ENCODE data around the gene METTL26. TPM values are rescaled to one million over a fixed set of nuclear protein-coding genes. Genes with fewer than 3 reads are reported as not detected.

Gene METTL26
- total RNA-seq, 1 donor from 2014 or later, result 62.2 TPM

GRCh38 chr16:676565-676902 lies 40.4 kb upstream of the METTL26 start:
- intact Hi-C loops (cut with micrococcal nuclease), result no loop called here
- no peak for ATAC-seq
- DNase-seq, result no peak

DNA sequence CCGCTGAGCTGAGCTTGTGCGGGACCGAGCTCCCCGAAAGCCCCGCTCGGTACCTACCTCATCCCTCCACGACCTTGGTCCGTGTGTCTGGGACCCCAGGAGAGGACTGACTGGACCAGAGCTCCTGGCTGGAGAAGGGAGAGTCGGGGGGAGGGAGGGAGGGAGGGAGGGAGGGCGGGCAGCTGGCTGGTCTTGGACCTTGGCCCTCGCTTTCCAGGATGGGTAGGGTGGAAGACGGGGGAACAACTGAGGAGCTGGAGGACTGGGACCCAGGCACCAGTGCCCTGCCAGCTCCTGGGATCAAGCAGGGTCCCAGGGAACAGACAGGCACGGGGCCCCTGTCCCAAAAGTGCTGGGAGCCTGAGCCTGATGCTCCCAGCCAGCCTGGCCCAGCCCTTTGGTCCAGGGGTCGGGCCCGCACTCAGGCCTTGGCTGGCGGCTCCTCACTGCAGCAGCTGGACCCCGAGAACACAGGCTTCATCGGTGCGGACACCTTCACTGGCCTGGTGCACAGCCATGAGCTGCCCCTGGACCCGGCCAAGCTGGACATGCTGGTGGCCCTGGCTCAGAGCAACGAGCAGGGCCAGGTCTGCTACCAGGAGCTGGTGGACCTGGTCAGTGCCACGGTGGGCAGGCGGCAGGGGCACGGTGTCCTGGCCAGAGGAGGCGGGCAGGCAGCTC lies 39.9 kb upstream of the METTL26 start:
- no peak for DNase-seq
- ATAC-seq, result no peak
- intact Hi-C loops (cut with micrococcal nuclease), result no loop called here

- DNase-seq (peak; percentile 69), ATAC-seq (no peak)
- intact Hi-C loops (cut with micrococcal nuclease), result no loop called here
Observed at GRCh38 chr16:674968-675883, 39.1 kb upstream of the METTL26 start, which contains the start of gene RHBDL1. RHBDL1 (plus strand) TSS chr16:675671; CDS start chr16:675791, 120 bp downstream.

DNA sequence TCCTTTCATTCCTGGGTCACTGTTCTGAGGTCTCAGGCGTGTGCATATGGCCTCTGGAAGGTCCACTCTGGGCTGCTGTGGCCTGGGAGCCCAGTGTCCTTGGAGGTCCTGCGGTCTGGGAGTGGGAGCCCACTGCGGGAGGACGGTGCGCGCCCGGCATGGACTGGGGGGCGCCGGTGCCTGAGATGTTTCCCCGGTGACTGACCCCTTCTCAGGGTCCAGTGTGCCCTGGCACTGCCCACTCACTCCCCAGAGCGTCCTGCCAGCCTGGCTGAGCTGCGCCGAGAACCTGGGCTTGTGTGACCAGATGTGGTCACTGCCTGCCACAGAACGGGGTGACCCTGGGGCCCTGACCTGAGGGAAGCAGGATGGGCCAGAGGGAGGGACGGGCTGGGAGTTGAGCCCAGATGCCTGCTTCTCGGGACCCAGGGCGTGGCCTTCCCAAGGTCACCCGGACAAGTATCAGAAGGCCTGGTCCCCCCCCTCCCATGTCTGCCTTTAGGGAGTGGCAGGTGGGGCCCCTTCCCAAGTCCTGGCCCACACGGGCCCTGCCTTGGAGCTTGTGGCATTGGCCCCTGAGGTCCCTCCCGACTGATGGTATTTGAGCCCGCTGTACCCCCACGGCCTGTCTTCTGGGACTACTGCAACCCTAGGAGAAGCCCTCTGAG lies 38.2 kb upstream of the METTL26 start:
- DNase-seq (no peak), ATAC-seq (peak; percentile 16)
- intact Hi-C loops (cut with micrococcal nuclease), result no loop called here

DNA sequence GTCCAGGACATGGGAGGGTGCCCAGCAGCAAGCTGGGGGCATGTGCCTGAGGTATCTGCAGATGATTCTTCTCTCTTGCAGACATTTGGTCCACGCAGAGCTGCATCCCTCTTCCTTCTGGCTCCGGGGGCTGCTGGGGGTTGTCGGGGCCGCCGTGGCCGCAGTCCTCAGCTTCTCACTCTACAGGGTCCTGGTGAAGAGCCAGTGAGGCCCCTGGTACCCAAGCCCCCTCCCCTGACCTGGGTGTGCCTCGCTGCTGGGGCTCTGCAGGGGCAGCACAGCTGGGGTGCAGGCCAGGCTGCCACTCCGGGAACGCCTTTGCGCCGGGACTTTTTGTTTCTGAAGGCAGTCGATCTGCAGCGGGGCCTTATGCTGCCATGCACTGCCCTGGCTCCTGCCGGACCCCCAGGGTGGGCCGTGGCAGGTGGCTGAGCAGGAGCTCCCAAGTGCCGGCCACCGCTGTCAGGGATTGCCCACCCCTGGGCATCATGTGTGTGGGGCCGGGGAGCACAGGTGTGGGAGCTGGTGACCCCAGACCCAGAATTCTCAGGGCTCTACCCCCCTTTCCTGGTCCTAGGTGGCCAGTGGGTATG lies 37.4 kb upstream of the METTL26 start:
- ATAC-seq (no peak), DNase-seq (no peak)
- intact Hi-C loops (cut with micrococcal nuclease), result no loop called here

- ATAC-seq (no peak), DNase-seq (no peak)
- intact Hi-C loops (cut with micrococcal nuclease), result no loop called here
Observed at GRCh38 chr16:672851-673250, 36.7 kb upstream of the METTL26 start.

GRCh38 chr16:672371-672770 lies 36.3 kb upstream of the METTL26 start:
- intact Hi-C loops (cut with micrococcal nuclease), result no loop called here
- ATAC-seq (no peak), DNase-seq (no peak)

DNA sequence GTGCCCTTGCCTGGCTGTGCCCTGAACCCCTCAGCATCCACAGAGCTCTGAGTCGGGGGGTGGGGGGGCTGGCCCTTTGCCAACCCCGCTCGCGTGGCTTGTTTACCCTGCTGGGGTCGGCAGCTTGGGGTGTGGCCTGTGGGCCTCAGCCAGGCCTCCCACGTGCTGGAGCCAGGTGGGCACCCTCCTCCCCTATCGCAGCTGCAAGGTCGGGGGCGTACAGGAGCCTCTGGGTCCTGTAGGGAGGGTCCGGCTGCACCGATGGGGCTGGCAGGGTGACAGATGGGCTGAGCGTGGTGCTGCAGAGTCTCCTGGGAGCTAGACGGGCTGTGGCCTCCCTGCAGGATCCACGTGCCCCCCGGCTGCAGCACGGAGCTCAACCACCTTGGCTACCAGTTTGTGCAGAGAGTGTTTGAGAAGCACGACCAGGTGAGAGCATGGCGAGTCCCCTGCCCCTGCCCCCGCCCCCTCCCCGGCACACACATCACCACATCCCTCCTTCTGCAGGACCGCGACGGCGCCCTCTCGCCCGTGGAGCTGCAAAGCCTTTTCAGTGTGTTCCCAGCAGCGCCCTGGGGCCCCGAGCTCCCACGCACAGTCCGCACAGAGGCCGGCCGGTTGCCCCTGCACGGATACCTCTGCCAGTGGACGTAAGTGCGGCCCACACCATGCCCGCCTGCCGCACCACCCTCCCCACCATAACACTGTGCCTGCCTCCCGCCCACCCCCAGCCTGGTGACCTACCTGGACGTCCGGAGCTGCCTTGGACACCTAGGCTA lies 35.4 kb upstream of the METTL26 start:
- DNase-seq (no peak), ATAC-seq (no peak)
- intact Hi-C loops (cut with micrococcal nuclease), result no loop called here

GRCh38 chr16:670485-671352 lies 34.6 kb upstream of the METTL26 start:
- no peak for DNase-seq
- ATAC-seq, result no peak
- intact Hi-C loops (cut with micrococcal nuclease), result no loop called here

DNA sequence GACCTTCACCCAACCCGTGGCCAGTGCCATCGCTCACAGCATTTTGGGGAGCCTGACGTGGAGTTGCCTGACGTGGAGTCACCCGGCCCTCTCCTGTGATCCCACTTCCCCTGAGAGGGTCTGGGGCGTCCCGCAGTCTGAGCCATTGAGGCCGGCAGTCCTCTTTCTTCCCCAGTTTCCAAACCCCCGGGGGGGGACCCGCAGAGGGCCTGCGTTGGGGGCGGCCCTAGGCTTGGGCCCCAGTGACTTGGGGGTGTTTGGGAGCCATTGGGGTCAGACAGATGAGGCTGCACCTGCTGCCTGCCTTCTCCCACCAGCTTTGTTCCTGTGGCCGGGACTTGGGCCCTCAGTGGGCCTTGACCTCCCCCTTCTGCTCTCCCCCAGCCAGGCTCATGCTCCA lies 33.6 kb upstream of the METTL26 start:
- no peak for DNase-seq
- intact Hi-C loops (cut with micrococcal nuclease), result no loop called here
- ATAC-seq, result no peak

DNA sequence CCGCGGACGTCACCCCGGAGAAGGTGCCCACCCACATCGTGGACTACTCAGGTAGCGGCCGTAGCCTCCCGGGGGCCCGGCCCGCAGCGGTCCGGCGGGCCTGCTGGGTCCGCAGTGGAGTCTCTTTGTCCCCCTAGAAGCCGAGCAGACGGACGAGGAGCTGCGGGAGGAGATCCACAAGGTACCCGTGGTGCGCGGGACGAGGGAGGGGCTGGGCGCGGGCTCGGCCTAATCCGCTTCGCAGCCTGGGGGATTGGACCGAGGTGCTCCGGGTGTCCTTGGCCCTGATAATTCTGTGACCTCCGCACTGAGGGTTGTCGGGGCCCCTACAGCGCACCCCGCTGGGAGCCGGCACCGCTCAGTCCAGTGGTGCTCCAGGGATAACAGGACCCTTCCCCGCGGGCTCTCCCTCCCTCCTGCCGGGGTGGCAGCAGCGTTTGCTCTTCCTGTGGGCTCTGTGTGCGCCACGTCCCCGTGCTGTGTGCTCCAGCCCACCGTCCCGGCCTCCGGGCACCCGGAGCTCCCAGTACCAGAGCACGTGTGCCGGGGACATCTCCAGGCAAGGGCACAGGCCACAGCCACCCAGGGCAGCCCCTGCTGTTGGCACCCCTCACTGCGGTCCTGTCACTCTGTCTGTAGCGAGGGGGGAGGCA lies 32.5 kb upstream of the METTL26 start:
- DNase-seq (no peak), ATAC-seq (peak; percentile 3)
- intact Hi-C loops (cut with micrococcal nuclease), result no loop called here

DNA sequence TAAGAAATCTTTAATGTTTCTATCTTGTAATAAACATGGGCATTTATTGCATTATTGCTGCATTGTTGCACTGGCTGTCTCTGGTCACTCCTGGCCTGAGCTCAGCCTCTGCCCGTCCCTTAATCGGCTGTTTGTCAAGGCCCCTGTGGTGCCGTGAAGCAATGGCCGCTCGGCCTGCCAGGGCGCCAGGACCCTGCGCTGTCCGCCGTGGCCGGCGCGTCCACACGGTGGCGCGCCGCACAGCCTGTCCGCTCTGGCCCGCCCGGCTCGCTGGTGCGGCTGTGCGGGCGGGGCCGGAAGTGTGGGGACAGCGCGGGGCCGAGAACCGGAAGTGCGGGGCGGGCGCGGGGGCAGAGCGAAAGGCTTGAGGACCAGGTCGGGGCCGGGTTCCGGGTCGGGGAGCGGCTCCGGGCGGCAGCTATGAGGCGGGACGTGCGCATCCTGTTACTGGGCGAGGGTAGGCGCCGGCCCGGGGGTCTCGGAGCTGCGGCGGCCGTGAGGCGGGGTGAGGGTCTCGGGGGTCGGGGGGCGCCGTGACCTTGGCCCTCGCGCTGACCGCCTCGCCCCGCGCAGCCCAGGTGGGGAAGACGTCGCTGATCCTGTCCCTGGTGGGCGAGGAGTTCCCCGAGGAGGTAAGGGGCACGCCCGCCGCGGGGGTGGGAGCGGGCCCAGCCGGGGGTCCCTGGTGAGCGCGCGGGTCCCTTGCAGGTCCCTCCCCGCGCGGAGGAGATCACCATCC lies 31.8 kb upstream of the METTL26 start, which contains the start of gene RHOT2:
TSS of gene RHOT2 (plus strand) at position 353 of the 739 bp plus-strand sequence. CDS start at position 421, 68 bp downstream.
- ATAC-seq (peak; percentile 92), DNase-seq (peak; percentile 97)
- intact Hi-C loops (cut with micrococcal nuclease), result no loop called here

GRCh38 chr16:667113-667779 lies 31.1 kb upstream of the METTL26 start:
- no peak for ATAC-seq
- no peak for DNase-seq
- intact Hi-C loops (cut with micrococcal nuclease), result no loop called here

DNA sequence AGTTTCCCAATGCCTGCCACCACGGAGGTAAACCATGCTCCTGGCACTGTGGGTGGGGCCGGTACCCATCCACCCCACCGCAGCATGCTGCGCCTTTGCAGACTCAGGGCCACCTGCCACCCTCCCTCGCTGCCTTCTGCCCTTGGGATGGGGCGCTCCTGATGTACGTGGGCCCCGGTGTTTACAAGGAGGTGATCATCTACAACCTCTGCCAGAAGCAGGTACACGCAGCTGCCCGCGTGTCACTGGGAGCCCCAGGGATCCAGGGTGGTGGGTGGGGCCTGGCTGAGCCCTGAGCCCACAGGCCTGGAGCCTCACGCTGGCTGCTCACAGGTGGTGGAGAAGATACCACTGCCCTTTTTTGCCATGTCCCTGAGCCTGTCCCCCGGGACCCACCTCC lies 30.5 kb upstream of the METTL26 start:
- ATAC-seq (no peak), DNase-seq (no peak)
- intact Hi-C loops (cut with micrococcal nuclease), result no loop called here

GRCh38 chr16:662597-662996 lies 26.5 kb upstream of the METTL26 start:
- intact Hi-C loops (cut with micrococcal nuclease), result no loop called here
- DNase-seq (no peak), ATAC-seq (no peak)

DNA sequence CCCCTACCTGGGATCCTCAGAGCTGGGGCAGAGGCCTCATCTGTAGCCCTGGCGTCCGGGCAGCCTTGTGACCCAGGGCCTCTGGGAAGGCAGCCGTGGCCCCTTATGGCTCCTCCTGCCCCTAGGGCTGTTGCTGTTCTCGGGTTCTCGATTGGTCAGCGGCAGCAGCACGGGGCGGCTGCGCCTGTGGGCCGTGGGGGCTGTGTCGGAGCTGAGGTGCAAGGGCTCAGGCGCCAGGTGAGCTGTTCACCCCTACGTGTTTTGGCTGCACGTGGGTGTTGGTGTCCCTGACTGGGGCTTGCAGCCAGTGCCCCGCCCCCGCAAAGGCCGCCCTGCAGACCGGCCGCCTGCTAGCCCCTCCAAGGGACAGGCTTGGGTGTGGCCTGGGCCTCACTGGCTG lies 26.0 kb upstream of the METTL26 start:
- DNase-seq (no peak), ATAC-seq (no peak)
- intact Hi-C loops (cut with micrococcal nuclease), result no loop called here

Data from left ventricle myocardium superior (tissue), 1 donor.